NCI-H1092 treated with DMSO at 0.1 percent for 48 hours (cell line): Measurements from ENCODE around the gene TMEM271.

Experiments
- DNase-seq: peaks from one replicate; lab custom pipeline; 2025; lab: John Stamatoyannopoulos, UW

Gene TMEM271

GRCh38 chr4:532588-533317 lies 43.3 kb downstream of the TMEM271 start:
- DNase-seq, result no peak

- no peak for DNase-seq
Observed at GRCh38 chr4:531721-532565, 44.2 kb downstream of the TMEM271 start.

- no peak for DNase-seq
Observed at GRCh38 chr4:531076-531475, 45.0 kb downstream of the TMEM271 start.

GRCh38 chr4:530017-530781 lies 45.9 kb downstream of the TMEM271 start:
- no peak for DNase-seq

- no peak for DNase-seq
Observed at GRCh38 chr4:529563-529962, 46.5 kb downstream of the TMEM271 start.

DNA sequence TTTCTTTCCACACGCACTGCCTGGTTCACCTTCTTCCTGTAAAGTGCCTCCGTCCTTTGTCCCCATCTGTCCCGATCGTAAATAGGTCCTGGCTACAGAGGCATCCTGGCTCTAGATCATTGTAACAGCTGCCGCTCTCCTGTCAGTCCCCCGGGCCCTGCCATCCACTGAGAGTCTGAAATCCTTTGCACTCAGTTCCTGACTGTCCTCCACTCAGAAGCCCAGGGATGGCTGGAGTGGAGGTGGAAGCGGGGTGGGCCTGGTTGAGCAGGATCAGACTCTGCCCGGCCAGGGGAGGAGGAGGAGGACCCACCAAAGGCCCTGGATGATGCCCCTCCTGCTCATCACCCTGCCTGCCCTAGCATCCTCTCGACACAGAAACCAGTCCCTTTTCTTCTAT lies 47.3 kb downstream of the TMEM271 start:
- DNase-seq, result no peak

- no peak for DNase-seq
Observed at GRCh38 chr4:528296-528695, 47.8 kb downstream of the TMEM271 start.

DNA sequence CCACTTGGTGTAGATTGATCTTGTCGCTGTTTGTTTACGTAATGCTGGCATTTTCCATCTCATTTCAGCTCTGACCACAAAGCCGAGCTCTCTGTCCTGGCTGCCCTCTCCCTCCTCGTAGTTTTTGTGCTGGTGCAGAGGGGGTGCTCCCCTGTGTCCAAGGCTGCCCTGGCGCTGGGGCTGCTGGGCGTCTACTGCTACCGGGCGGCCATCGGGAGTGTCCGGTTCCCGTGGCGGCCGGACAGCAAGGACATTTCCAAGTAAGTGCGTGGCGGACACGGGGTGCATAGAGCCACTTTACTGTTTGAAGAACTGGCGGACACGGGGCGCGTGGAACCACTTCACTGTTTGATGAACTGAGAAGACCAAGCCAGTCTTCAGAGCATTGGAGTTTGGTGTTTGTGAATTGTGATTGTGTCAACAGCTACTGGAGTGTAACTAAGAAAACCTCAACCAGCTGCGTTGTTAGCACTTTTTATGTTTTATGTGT lies 49.1 kb downstream of the TMEM271 start:
- DNase-seq, result no peak

DNA sequence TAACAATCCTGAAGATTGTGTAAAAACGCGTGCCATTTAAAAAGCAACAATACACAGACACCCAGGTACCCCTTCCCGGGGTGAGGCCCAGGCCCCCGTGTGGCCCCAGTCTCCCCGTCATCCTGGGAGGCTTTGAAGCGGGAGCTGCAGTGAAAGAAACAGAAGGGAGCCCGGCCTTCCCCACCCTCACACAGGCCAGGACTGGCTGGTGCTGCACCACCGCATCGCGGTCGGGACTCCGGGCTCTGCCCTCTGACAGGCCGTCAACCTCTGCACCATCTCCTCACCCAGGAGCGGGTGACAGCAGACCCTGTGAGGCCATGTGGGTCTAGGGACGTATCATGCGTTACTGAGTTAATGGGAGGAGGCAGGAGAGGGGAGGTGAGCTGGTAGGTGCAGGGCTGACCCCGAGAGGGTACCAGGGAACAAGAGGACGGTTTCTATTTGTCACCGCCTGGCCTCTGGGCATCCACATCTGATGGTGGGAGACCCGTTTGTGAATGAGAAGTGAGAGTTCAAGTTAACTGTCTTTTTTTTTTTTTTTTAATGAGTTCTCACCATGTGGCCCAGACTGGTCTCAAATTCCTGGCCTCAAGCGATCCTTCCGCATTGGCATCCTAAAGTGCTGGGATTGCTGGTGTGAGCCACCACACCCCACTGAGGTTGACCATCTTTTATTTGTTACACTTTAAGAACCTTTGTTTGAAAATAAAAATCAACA lies 49.7 kb downstream of the TMEM271 start:
- DNase-seq, result no peak

GRCh38 chr4:525660-526059 lies 50.4 kb downstream of the TMEM271 start:
- no peak for DNase-seq

DNA sequence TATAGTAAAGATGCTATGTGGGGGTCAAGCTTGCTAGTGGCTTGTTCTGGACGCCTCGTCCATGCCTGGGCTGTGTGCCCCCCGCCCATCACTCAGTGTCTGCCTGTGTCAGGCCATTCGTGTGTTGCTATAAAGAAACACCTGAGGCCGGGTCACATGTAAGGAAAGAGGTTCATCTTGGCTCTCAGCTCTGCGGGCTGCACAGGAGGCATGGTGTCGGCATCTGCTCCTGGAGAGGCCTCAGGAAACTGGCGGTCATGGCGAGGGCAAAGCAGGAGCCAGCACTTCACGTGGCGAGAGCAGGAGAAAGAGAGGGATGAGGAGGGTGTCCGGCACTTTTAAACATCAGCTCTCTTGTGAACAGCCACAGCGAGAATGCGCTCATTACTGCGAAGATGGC lies 51.9 kb downstream of the TMEM271 start:
- DNase-seq, result no peak
